C4-2B (cell line): ENCODE results near the gene GTF3C6.

Experiments used
- CTCF ChIP-seq: fragments of 450-650 bp; conservative IDR thresholded peaks from 2 replicates; pipeline ENCODE4 v1.5.1; 2017; ENCODE audit warnings: mild to moderate bottlenecking
- ZFX ChIP-seq: fragments of 450-650 bp; IDR thresholded peaks from 2 replicates; pipeline ENCODE4 v1.6.1; 2017

- TF ChIP-seq CTCF (no peak), ZFX (no peak)
Observed at GRCh38 chr6:110996691-110997090, 38.2 kb downstream of the GTF3C6 start.
